Measurements from ENCODE around the gene CLEC11A.

The CLEC11A gene

GRCh38 chr19:50723069-50723468 is at the start of gene CLEC11A:
Gene CLEC11A, plus strand, starts transcription at chr19:50723364. Its CDS starts 162 bp downstream, at chr19:50723526.
- Histone ChIP-seq H3K36me3 (ENCODE audit: insufficient read depth) (no peaks in the 10 kb centered on the region), H3K79me2 (ENCODE audit: insufficient read depth, low read depth) (no peaks in the 10 kb centered on the region), H3K4me2 (no peak within 1 kb of the TSS), H4K20me1 (ENCODE audit: insufficient read depth) (no peaks in the 10 kb centered on the region), H3K4me1 (ENCODE audit: low read depth, poor library complexity, severe bottlenecking) (no peaks in the 10 kb centered on the region), H2AFZ (ENCODE audit: low read depth) (no peak within 1 kb of the TSS), H3K9ac (no peak within 1 kb of the TSS), H3K27me3 (ENCODE audit: insufficient read depth, low read depth) (no peaks in the 10 kb centered on the region), H3K4me3 (IDR thresholded peaks at IDR 0.05; ENCODE audit: insufficient read depth, low read depth, low read length) (no peak within 1 kb of the TSS), H3K27ac (no peak within 1 kb of the TSS)
- no peak for TF ChIP-seq CTCF (conservative IDR thresholded peaks at IDR 0.05; ENCODE audit: low read depth, low read length)

GRCh38 chr19:50676625-50677197 is 46.5 kb upstream of the CLEC11A start:
- Histone ChIP-seq H4K20me1 (ENCODE audit: insufficient read depth) (no peaks in the 10 kb centered on the region), H3K27ac (no peak overlapping the region), H3K36me3 (ENCODE audit: insufficient read depth) (no peaks in the 10 kb centered on the region), H3K4me2 (no peak overlapping the region), H2AFZ (ENCODE audit: low read depth) (no peak overlapping the region), H3K79me2 (ENCODE audit: insufficient read depth, low read depth) (no peaks in the 10 kb centered on the region), H3K4me3 (IDR thresholded peaks at IDR 0.05; ENCODE audit: insufficient read depth, low read depth, low read length) (no peak overlapping the region), H3K27me3 (ENCODE audit: insufficient read depth, low read depth) (peaks cover 7% of the 10 kb centered on the region; the same call in 1 of the 2 replicates), H3K9ac (no peak overlapping the region), H3K4me1 (ENCODE audit: low read depth, poor library complexity, severe bottlenecking) (no peaks in the 10 kb centered on the region)
- no peak for TF ChIP-seq CTCF (conservative IDR thresholded peaks at IDR 0.05; ENCODE audit: low read depth, low read length)

GRCh38 chr19:50677636-50678035 is 45.5 kb upstream of the CLEC11A start:
- TF ChIP-seq CTCF (conservative IDR thresholded peaks at IDR 0.05; ENCODE audit: low read depth, low read length): no peak
- Histone ChIP-seq H3K27ac (no peak overlapping the region), H3K4me3 (IDR thresholded peaks at IDR 0.05; ENCODE audit: insufficient read depth, low read depth, low read length) (no peak overlapping the region), H4K20me1 (ENCODE audit: insufficient read depth) (no peaks in the 10 kb centered on the region), H3K4me2 (no peak overlapping the region), H3K79me2 (ENCODE audit: insufficient read depth, low read depth) (no peaks in the 10 kb centered on the region), H3K27me3 (ENCODE audit: insufficient read depth, low read depth) (peaks cover 4% of the 10 kb centered on the region; the same call in 1 of the 2 replicates), H3K4me1 (ENCODE audit: low read depth, poor library complexity, severe bottlenecking) (no peaks in the 10 kb centered on the region), H2AFZ (ENCODE audit: low read depth) (no peak overlapping the region), H3K9ac (no peak overlapping the region), H3K36me3 (ENCODE audit: insufficient read depth) (no peaks in the 10 kb centered on the region)

GRCh38 chr19:50678323-50678722 is 44.8 kb upstream of the CLEC11A start:
- Histone ChIP-seq H3K79me2 (ENCODE audit: insufficient read depth, low read depth) (no peaks in the 10 kb centered on the region), H3K27me3 (ENCODE audit: insufficient read depth, low read depth) (peaks cover 8% of the 10 kb centered on the region; the same call in 1 of the 2 replicates), H3K4me3 (IDR thresholded peaks at IDR 0.05; ENCODE audit: insufficient read depth, low read depth, low read length) (no peak overlapping the region), H2AFZ (ENCODE audit: low read depth) (no peak overlapping the region), H3K4me2 (no peak overlapping the region), H3K9ac (no peak overlapping the region), H4K20me1 (ENCODE audit: insufficient read depth) (no peaks in the 10 kb centered on the region), H3K36me3 (ENCODE audit: insufficient read depth) (no peaks in the 10 kb centered on the region), H3K27ac (no peak overlapping the region), H3K4me1 (ENCODE audit: low read depth, poor library complexity, severe bottlenecking) (no peaks in the 10 kb centered on the region)
- TF ChIP-seq CTCF (conservative IDR thresholded peaks at IDR 0.05; ENCODE audit: low read depth, low read length): no peak
